Choroid plexus epithelial cell (primary cell): ENCODE measurements around the gene MAPKAP1.

ENCODE experiments used
- DNase-seq: peaks from one replicate; pipeline ENCODE4 v3.0.0-alpha.2; 2010; ENCODE audit warnings: low read depth
- H3K4me3 ChIP-seq: 2 replicates; pipeline ENCODE4 v1.5.1; 2011; ENCODE audit warnings: low read depth, mild to moderate bottlenecking, control low read depth, low read length, moderate library complexity
- CTCF ChIP-seq: conservative IDR thresholded peaks from 2 replicates; pipeline ENCODE4 v1.5.1; 2011; ENCODE audit warnings: low read depth, mild to moderate bottlenecking, control low read depth, inconsistent platforms, low read length, moderate library complexity

Gene MAPKAP1

DNA sequence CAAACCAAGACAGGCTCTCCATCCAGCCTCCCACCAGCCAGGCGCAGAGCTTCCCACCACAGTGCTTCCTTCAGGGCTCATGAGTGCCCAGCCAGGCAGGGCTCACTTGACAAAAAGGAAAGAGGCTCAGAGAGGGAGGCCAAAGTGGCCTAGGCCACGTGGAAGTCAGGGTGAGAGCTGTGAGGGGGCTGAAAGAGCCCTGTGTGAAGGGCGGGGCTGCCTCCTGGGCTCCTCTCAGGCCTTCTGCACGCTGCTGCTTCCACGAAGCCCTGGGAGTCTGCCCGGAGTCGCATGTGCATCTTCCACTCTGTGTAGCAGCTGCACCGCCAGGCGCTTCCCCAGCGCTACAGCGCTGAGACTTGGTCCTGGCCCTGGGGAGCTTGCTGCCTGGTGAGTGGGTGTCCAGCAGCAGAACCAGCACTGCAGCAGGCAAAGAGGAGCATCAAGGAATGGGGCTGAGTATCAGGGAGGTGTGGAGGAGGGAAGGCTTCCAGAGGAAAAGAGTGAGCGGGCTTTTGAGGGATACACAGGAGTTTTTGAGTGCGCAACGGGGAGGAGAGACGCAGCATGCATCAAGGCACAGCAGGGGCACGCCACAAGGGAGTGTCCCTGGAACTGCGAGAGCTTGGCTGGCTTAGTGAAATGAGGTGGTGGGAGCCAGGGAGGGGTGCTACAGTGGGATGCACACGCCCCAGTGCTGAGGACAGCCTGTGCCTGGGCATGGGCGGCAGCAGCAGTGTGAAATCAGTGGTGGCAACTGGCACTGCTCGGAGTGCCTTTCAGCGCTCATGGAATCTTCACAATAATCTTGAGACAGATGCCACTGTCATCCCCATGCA lies 267.4 kb downstream of the MAPKAP1 start:
- DNase-seq = no peak
- no peak overlapping the region for H3K4me3 ChIP-seq
- TF ChIP-seq CTCF = no peak

GRCh38 chr9:125438506-125439433 lies 268.2 kb downstream of the MAPKAP1 start:
- DNase-seq = no peak
- no peak for TF ChIP-seq CTCF
- no peak overlapping the region for H3K4me3 ChIP-seq

DNA sequence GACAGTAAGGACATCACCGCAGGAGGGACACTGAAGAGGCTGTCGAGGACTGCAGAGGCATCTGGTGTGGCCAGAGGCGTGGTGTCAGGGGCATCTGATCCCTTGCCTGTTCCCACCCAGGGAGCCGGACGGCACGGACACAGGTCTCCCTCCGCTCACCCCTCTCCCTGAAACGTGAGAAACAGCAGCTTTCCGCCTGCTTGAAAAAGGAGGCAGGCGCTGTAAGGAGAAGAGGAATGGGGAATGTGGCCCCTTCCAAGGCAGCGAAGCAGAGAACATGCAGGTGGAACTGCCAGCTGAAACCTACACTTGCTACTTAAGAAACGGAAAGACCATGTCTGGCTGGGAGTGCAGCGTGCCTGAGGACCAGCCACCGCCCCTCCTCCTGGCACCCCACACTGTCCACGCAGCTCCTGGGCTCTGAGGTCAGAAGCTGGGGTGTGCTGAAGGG lies 269.2 kb downstream of the MAPKAP1 start:
- no peak for TF ChIP-seq CTCF
- no peak overlapping the region for H3K4me3 ChIP-seq
- DNase-seq = no peak

DNA sequence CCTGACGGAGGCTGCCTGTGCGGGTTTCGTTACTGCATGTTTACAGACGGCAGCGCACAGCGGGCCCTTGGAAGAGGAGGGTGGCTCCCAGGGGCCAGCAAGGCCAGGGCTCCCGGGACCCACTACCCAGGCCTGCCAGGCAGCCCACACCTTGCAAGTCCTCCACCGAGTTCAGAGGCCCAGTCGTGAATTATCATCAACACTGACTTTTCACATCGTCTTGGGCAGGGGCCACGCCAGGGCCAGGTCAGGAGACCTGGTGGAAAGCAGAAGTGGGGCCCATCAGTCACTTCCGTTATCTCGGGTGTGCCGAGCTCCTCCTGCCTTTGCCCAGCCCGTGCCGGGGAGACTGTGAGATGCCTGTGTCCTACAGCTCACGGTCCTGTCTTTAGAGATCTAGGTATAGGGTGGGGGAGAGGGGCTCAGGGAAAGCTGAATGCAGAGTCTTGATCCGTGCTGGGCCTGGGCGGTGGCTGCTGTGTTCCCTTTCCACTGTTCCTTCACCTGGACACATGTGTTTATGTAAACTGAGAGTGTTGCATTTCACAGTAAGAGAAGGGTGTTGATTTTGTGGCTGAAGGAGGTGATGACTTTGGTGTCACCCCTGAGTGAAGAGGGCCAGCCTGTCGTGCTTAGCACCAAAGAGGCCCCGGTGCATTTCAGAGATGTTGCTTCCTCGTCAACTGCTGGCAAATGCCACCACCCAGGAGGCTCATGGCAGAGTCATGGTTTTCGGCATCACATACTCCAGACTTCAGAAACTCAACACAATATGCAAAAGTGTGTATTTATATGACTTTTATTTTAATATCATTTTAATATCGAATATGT lies 270.2 kb downstream of the MAPKAP1 start:
- no peak for TF ChIP-seq CTCF
- H3K4me3 ChIP-seq = no peak overlapping the region
- no peak for DNase-seq

GRCh38 chr9:125435776-125436612 lies 271.0 kb downstream of the MAPKAP1 start:
- no peak overlapping the region for H3K4me3 ChIP-seq
- DNase-seq = no peak
- no peak for TF ChIP-seq CTCF
